Endothelial cell of hepatic sinusoid (primary cell): ENCODE measurements around the gene C5orf15.
"Not testable (repeated sequence)": the region's sequence is repeated elsewhere in the genome, so short reads cannot be mapped to it uniquely, and the experiment has no call there.

Source experiments
- in situ Hi-C: cut with HindIII; loops from 2 replicates; pipeline ENCODE4 v1.10.0; 2017; ENCODE audit warnings: low sequenced_read_pairs

C5orf15 gene

GRCh38 chr5:133938929-133939328, 29.5 kb downstream of the C5orf15 start:
- in situ Hi-C loops = no loop called here

GRCh38 chr5:133938039-133938821, 30.2 kb downstream of the C5orf15 start:
- in situ Hi-C loops = no loop called here

- in situ Hi-C loops = not testable (repeated sequence)
Measured at GRCh38 chr5:133937628-133938027, 30.8 kb downstream of the C5orf15 start.

- in situ Hi-C loops = no loop called here
Measured at GRCh38 chr5:133936651-133937015, 31.8 kb downstream of the C5orf15 start.

- in situ Hi-C loops = not testable (repeated sequence)
Measured at GRCh38 chr5:133935991-133936650, 32.3 kb downstream of the C5orf15 start.

GRCh38 chr5:133935667-133935940, 32.8 kb downstream of the C5orf15 start:
- in situ Hi-C loops = no loop called here

GRCh38 chr5:133934822-133935666, 33.4 kb downstream of the C5orf15 start:
- in situ Hi-C loops = no loop called here

GRCh38 chr5:133934311-133934710, 34.1 kb downstream of the C5orf15 start:
- in situ Hi-C loops = no loop called here

- in situ Hi-C loops = no loop called here
Measured at GRCh38 chr5:133933670-133934295, 34.6 kb downstream of the C5orf15 start.

- in situ Hi-C loops = no loop called here
Measured at GRCh38 chr5:133933169-133933509, 35.3 kb downstream of the C5orf15 start.

- in situ Hi-C loops = no loop called here
Measured at GRCh38 chr5:133932441-133933168, 35.8 kb downstream of the C5orf15 start.

GRCh38 chr5:133931546-133931945, 36.9 kb downstream of the C5orf15 start:
- in situ Hi-C loops = no loop called here

GRCh38 chr5:133930813-133931090, 37.7 kb downstream of the C5orf15 start:
- in situ Hi-C loops = no loop called here

GRCh38 chr5:133930061-133930812, 38.2 kb downstream of the C5orf15 start:
- in situ Hi-C loops = no loop called here

GRCh38 chr5:133928587-133929393, 39.6 kb downstream of the C5orf15 start:
- in situ Hi-C loops = no loop called here

- in situ Hi-C loops = no loop called here
Measured at GRCh38 chr5:133927300-133928180, 40.9 kb downstream of the C5orf15 start.

GRCh38 chr5:133926489-133927299, 41.7 kb downstream of the C5orf15 start:
- in situ Hi-C loops = no loop called here
